ENCODE data around the gene SPATA6L. TPM values are rescaled to one million over a fixed set of nuclear protein-coding genes. Genes with fewer than 3 reads are reported as not detected.

The SPATA6L gene
- total RNA-seq, 1 donor from 2014 or later: 1.3 TPM

- Histone ChIP-seq H3K27me3 (ENCODE audit: control insufficient read depth, insufficient read depth, low read length) (no peaks in the 10 kb centered on the region), H3K4me3 (ENCODE audit: low read depth, low read length) (no peak overlapping the region), H3K36me3 (ENCODE audit: control insufficient read depth, insufficient read depth, low read length) (no peaks in the 10 kb centered on the region)
- DNase-seq (ENCODE audit: low read depth): no peak
- TF ChIP-seq CTCF (IDR thresholded peaks at IDR 0.05; ENCODE audit: insufficient read depth, low read length, poor library complexity, severe bottlenecking): no peak
Observed at GRCh38 chr9:4569101-4569500, 97.2 kb downstream of the SPATA6L start.

- Histone ChIP-seq H3K4me3 (ENCODE audit: low read depth, low read length) (no peak overlapping the region), H3K27me3 (ENCODE audit: control insufficient read depth, insufficient read depth, low read length) (no peaks in the 10 kb centered on the region), H3K36me3 (ENCODE audit: control insufficient read depth, insufficient read depth, low read length) (no peaks in the 10 kb centered on the region)
- DNase-seq (ENCODE audit: low read depth): no peak
- TF ChIP-seq CTCF (IDR thresholded peaks at IDR 0.05; ENCODE audit: insufficient read depth, low read length, poor library complexity, severe bottlenecking): no peak
Observed at GRCh38 chr9:4567601-4568000, 98.7 kb downstream of the SPATA6L start.

GRCh38 chr9:4566806-4567205 is 99.5 kb downstream of the SPATA6L start:
- no peak for DNase-seq (ENCODE audit: low read depth)
- TF ChIP-seq CTCF (IDR thresholded peaks at IDR 0.05; ENCODE audit: insufficient read depth, low read length, poor library complexity, severe bottlenecking): no peak
- Histone ChIP-seq H3K4me3 (ENCODE audit: low read depth, low read length) (no peak overlapping the region), H3K36me3 (ENCODE audit: control insufficient read depth, insufficient read depth, low read length) (no peaks in the 10 kb centered on the region), H3K27me3 (ENCODE audit: control insufficient read depth, insufficient read depth, low read length) (no peaks in the 10 kb centered on the region)

- Histone ChIP-seq H3K4me3 (ENCODE audit: low read depth, low read length) (no peak overlapping the region), H3K36me3 (ENCODE audit: control insufficient read depth, insufficient read depth, low read length) (no peaks in the 10 kb centered on the region), H3K27me3 (ENCODE audit: control insufficient read depth, insufficient read depth, low read length) (no peaks in the 10 kb centered on the region)
- TF ChIP-seq CTCF (IDR thresholded peaks at IDR 0.05; ENCODE audit: insufficient read depth, low read length, poor library complexity, severe bottlenecking): no peak
- DNase-seq (ENCODE audit: low read depth): no peak
Observed at GRCh38 chr9:4563105-4563504, 103.2 kb downstream of the SPATA6L start.

- no peak overlapping the region for H3K4me3 ChIP-seq (ENCODE audit: low read depth, low read length)
- H3K36me3 ChIP-seq (ENCODE audit: control insufficient read depth, insufficient read depth, low read length): no peaks in the 10 kb centered on the region
- TF ChIP-seq CTCF (IDR thresholded peaks at IDR 0.05; ENCODE audit: insufficient read depth, low read length, poor library complexity, severe bottlenecking): no peak
- no peaks in the 10 kb centered on the region for H3K27me3 ChIP-seq (ENCODE audit: control insufficient read depth, insufficient read depth, low read length)
- DNase-seq (ENCODE audit: low read depth): no peak
Observed at GRCh38 chr9:4559261-4560182, 106.8 kb downstream of the SPATA6L start.

All from kidney epithelial cell (primary cell).